ENCODE results near the gene CFP.
"Not testable (repeated sequence)": the region's sequence is repeated elsewhere in the genome, so short reads cannot be mapped to it uniquely, and the experiment has no call there.

Gene CFP

GRCh38 chrX:47629419-47630200 lies at the start of gene CFP:
Gene CFP, minus strand, starts transcription at chrX:47629930. Its CDS starts 86 bp downstream, at chrX:47629844.
- TF ChIP-seq CTCF (conservative IDR thresholded peaks at IDR 0.05; ENCODE audit: low read depth, low read length) = no peak
- no peak within 1 kb of the TSS for H3K4me2 ChIP-seq
- no peaks in the 10 kb centered on the region for H3K36me3 ChIP-seq (ENCODE audit: insufficient read depth)
- H4K20me1 ChIP-seq (ENCODE audit: insufficient read depth) = no peaks in the 10 kb centered on the region
- H3K4me1 ChIP-seq (ENCODE audit: low read depth, poor library complexity, severe bottlenecking) = peaks cover 8% of the 10 kb centered on the region
- H3K79me2 ChIP-seq (ENCODE audit: insufficient read depth, low read depth) = no peaks in the 10 kb centered on the region
- no peak within 1 kb of the TSS for H3K9ac ChIP-seq
- no peak within 1 kb of the TSS for H3K4me3 ChIP-seq (IDR thresholded peaks at IDR 0.05; ENCODE audit: insufficient read depth, low read depth, low read length)
- no peak within 1 kb of the TSS for H3K27ac ChIP-seq
- no peaks in the 10 kb centered on the region for H3K27me3 ChIP-seq (ENCODE audit: insufficient read depth, low read depth)
- H2AFZ ChIP-seq (ENCODE audit: low read depth) = no peak within 1 kb of the TSS

- not testable (repeated sequence) for H3K9ac ChIP-seq; H3K4me2 ChIP-seq; H3K36me3 ChIP-seq (ENCODE audit: insufficient read depth); H4K20me1 ChIP-seq (ENCODE audit: insufficient read depth); H3K27me3 ChIP-seq (ENCODE audit: insufficient read depth, low read depth); H3K79me2 ChIP-seq (ENCODE audit: insufficient read depth, low read depth); H2AFZ ChIP-seq (ENCODE audit: low read depth); H3K4me1 ChIP-seq (ENCODE audit: low read depth, poor library complexity, severe bottlenecking); H3K4me3 ChIP-seq (IDR thresholded peaks at IDR 0.05; ENCODE audit: insufficient read depth, low read depth, low read length); H3K27ac ChIP-seq
Measured at GRCh38 chrX:47675959-47676859, 46.5 kb upstream of the CFP start.

GRCh38 chrX:47674776-47675175 lies 45.0 kb upstream of the CFP start:
- H3K79me2 ChIP-seq (ENCODE audit: insufficient read depth, low read depth) = no peaks in the 10 kb centered on the region
- H3K9ac ChIP-seq = no peak overlapping the region
- no peak for TF ChIP-seq CTCF (conservative IDR thresholded peaks at IDR 0.05; ENCODE audit: low read depth, low read length)
- H3K36me3 ChIP-seq (ENCODE audit: insufficient read depth) = no peaks in the 10 kb centered on the region
- H3K4me1 ChIP-seq (ENCODE audit: low read depth, poor library complexity, severe bottlenecking) = no peaks in the 10 kb centered on the region
- no peak overlapping the region for H3K27ac ChIP-seq
- no peaks in the 10 kb centered on the region for H4K20me1 ChIP-seq (ENCODE audit: insufficient read depth)
- no peak overlapping the region for H3K4me2 ChIP-seq
- no peaks in the 10 kb centered on the region for H3K27me3 ChIP-seq (ENCODE audit: insufficient read depth, low read depth)
- no peak overlapping the region for H2AFZ ChIP-seq (ENCODE audit: low read depth)
- no peak overlapping the region for H3K4me3 ChIP-seq (IDR thresholded peaks at IDR 0.05; ENCODE audit: insufficient read depth, low read depth, low read length)

GRCh38 chrX:47665797-47666196 lies 36.1 kb upstream of the CFP start:
- not testable (repeated sequence) for H4K20me1 ChIP-seq (ENCODE audit: insufficient read depth); H3K27me3 ChIP-seq (ENCODE audit: insufficient read depth, low read depth); H2AFZ ChIP-seq (ENCODE audit: low read depth); H3K27ac ChIP-seq; H3K4me2 ChIP-seq; H3K79me2 ChIP-seq (ENCODE audit: insufficient read depth, low read depth); H3K4me3 ChIP-seq (IDR thresholded peaks at IDR 0.05; ENCODE audit: insufficient read depth, low read depth, low read length); H3K9ac ChIP-seq; H3K36me3 ChIP-seq (ENCODE audit: insufficient read depth); H3K4me1 ChIP-seq (ENCODE audit: low read depth, poor library complexity, severe bottlenecking)

GRCh38 chrX:47664737-47665136 lies 35.0 kb upstream of the CFP start:
- peaks cover 2% of the 10 kb centered on the region for H3K4me1 ChIP-seq (ENCODE audit: low read depth, poor library complexity, severe bottlenecking)

More at GRCh38 chrX:47664737-47665136, 35.0 kb upstream of the CFP start:
- TF ChIP-seq CTCF (conservative IDR thresholded peaks at IDR 0.05; ENCODE audit: low read depth, low read length) = no peak
- Histone ChIP-seq H3K9ac (no peak overlapping the region), H2AFZ (ENCODE audit: low read depth) (no peak overlapping the region), H3K4me3 (IDR thresholded peaks at IDR 0.05; ENCODE audit: insufficient read depth, low read depth, low read length) (no peak overlapping the region), H3K4me2 (no peak overlapping the region), H3K36me3 (ENCODE audit: insufficient read depth) (no peaks in the 10 kb centered on the region), H4K20me1 (ENCODE audit: insufficient read depth) (no peaks in the 10 kb centered on the region), H3K27me3 (ENCODE audit: insufficient read depth, low read depth) (no peaks in the 10 kb centered on the region), H3K27ac (no peak overlapping the region), H3K79me2 (ENCODE audit: insufficient read depth, low read depth) (no peaks in the 10 kb centered on the region)

Data from KMS-11 (cell line).